ELR (cell line): ENCODE results near the gene MAP2K5.
A peak's percentile ranks its signal among the peaks of the same experiment; 100 is the strongest.

Experiments used
- DNase-seq: peaks from one replicate; pipeline ENCODE4 v3.0.0-alpha.2; 2015; ENCODE audit warnings: low read depth

MAP2K5 gene

GRCh38 chr15:67758619-67759300, 216.3 kb downstream of the MAP2K5 start:
- DNase-seq = no peak

- no peak for DNase-seq
Measured at GRCh38 chr15:67760901-67761300, 218.4 kb downstream of the MAP2K5 start.

- no peak for DNase-seq
Measured at GRCh38 chr15:67761343-67761742, 218.8 kb downstream of the MAP2K5 start.

- no peak for DNase-seq
Measured at GRCh38 chr15:67762610-67763368, 220.3 kb downstream of the MAP2K5 start.

- no peak for DNase-seq
Measured at GRCh38 chr15:67765701-67766100, 223.2 kb downstream of the MAP2K5 start.

- DNase-seq = no peak
Measured at GRCh38 chr15:67766968-67767367, 224.5 kb downstream of the MAP2K5 start.

- no peak for DNase-seq
Measured at GRCh38 chr15:67768313-67768977, 225.9 kb downstream of the MAP2K5 start.

- DNase-seq = no peak
Measured at GRCh38 chr15:67769497-67770357, 227.2 kb downstream of the MAP2K5 start.

- no peak for DNase-seq
Measured at GRCh38 chr15:67770358-67770628, 227.8 kb downstream of the MAP2K5 start.

GRCh38 chr15:67771189-67771800, 228.8 kb downstream of the MAP2K5 start:
- DNase-seq = no peak

GRCh38 chr15:67774626-67775025, 232.1 kb downstream of the MAP2K5 start:
- no peak for DNase-seq

GRCh38 chr15:67775250-67775649, 232.7 kb downstream of the MAP2K5 start:
- DNase-seq = no peak

GRCh38 chr15:67775998-67776397, 233.5 kb downstream of the MAP2K5 start:
- no peak for DNase-seq

GRCh38 chr15:67776600-67776999, 234.1 kb downstream of the MAP2K5 start:
- peak; percentile 70 for DNase-seq

GRCh38 chr15:67777071-67777470, 234.6 kb downstream of the MAP2K5 start:
- DNase-seq = no peak

- DNase-seq = no peak
Measured at GRCh38 chr15:67777773-67778172, 235.3 kb downstream of the MAP2K5 start.

GRCh38 chr15:67778968-67779548, 236.6 kb downstream of the MAP2K5 start:
- no peak for DNase-seq

GRCh38 chr15:67779549-67780111, 237.1 kb downstream of the MAP2K5 start:
- DNase-seq = no peak

GRCh38 chr15:67781061-67781460, 238.6 kb downstream of the MAP2K5 start:
- no peak for DNase-seq

- no peak for DNase-seq
Measured at GRCh38 chr15:67781907-67782690, 239.6 kb downstream of the MAP2K5 start.

- DNase-seq = no peak
Measured at GRCh38 chr15:67782691-67782991, 240.1 kb downstream of the MAP2K5 start.
